DOHH2 (cell line): ENCODE measurements around the gene IFIT2.

Experiments
- H3F3A ChIP-seq: fragments of 200-600 bp; sonication (generic), shearing (Covaris generic); 2 replicates; pipeline ENCODE4 v1.6.0; 2016; ENCODE audit warnings: antibody characterized with exemption, mild to moderate bottlenecking; ENCODE audit not compliant: control insufficient read depth, insufficient read depth
- H3K27ac ChIP-seq: fragments of 200-600 bp; sonication (generic); 2 replicates; pipeline ENCODE4 v1.5.1; 2014; ENCODE audit warnings: low read depth, mild to moderate bottlenecking, low read length, moderate library complexity
- H3K27me3 ChIP-seq: fragments of 200-600 bp; sonication (generic); 2 replicates; pipeline ENCODE4 v1.6.1; 2014; ENCODE audit warnings: mild to moderate bottlenecking, low read length, mixed read lengths; ENCODE audit not compliant: control insufficient read depth
- H3K36me3 ChIP-seq: fragments of 200-600 bp; sonication (generic); 2 replicates; pipeline ENCODE4 v1.6.1; 2014; ENCODE audit warnings: mild to moderate bottlenecking, low read length, moderate library complexity, mixed read lengths; ENCODE audit not compliant: control insufficient read depth
- H3K4me1 ChIP-seq: fragments of 200-600 bp; sonication (generic); 2 replicates; pipeline ENCODE4 v1.6.1; 2014; ENCODE audit warnings: mild to moderate bottlenecking, low read length, mixed read lengths; ENCODE audit not compliant: control insufficient read depth
- H3K4me2 ChIP-seq: fragments of 200-600 bp; sonication (generic); 2 replicates; pipeline ENCODE4 v1.6.0; 2014; ENCODE audit warnings: mild to moderate bottlenecking, low read length, moderate library complexity
- H3K4me3 ChIP-seq: fragments of 200-600 bp; sonication (generic); 2 replicates; pipeline ENCODE4 v1.5.1; 2014; ENCODE audit warnings: mild to moderate bottlenecking, low read length, mixed read lengths
- H3K79me2 ChIP-seq: fragments of 200-600 bp; sonication (generic); 2 replicates; pipeline ENCODE4 v1.6.1; 2014; ENCODE audit warnings: mild to moderate bottlenecking, low read length, mixed read lengths; ENCODE audit not compliant: control insufficient read depth
- H3K9me2 ChIP-seq: fragments of 200-600 bp; sonication (generic); replicated peaks from 2 replicates; pipeline ENCODE4 v1.6.1; 2014; ENCODE audit warnings: mild to moderate bottlenecking, low read length, mixed read lengths; ENCODE audit not compliant: control insufficient read depth
- H3K9me3 ChIP-seq: fragments of 200-600 bp; sonication (generic); 2 replicates; pipeline ENCODE4 v1.6.1; 2014; ENCODE audit warnings: antibody characterized with exemption, low read length, mixed read lengths; ENCODE audit not compliant: control insufficient read depth, insufficient read depth
- H4K20me1 ChIP-seq: fragments of 200-600 bp; sonication (generic); 2 replicates; pipeline ENCODE4 v1.6.0; 2014; ENCODE audit warnings: low read depth, mild to moderate bottlenecking, antibody characterized with exemption, low read length, moderate library complexity; ENCODE audit not compliant: control insufficient read depth, insufficient read depth
- CTCF ChIP-seq: fragments of 200-600 bp; sonication (generic); IDR thresholded peaks from one replicate; pipeline ENCODE4 v1.5.1; 2014; ENCODE audit warnings: antibody characterized with exemption, mild to moderate bottlenecking, low read depth, low read length; ENCODE audit not compliant: poor library complexity, severe bottlenecking
- EZH2phosphoT487 ChIP-seq: fragments of 200-600 bp; sonication (generic); IDR thresholded peaks from 2 replicates; pipeline ENCODE4 v1.6.1; 2017; ENCODE audit warnings: borderline replicate concordance, mild to moderate bottlenecking, antibody characterized with exemption, low read length, moderate library complexity, mixed read lengths

Gene IFIT2

DNA sequence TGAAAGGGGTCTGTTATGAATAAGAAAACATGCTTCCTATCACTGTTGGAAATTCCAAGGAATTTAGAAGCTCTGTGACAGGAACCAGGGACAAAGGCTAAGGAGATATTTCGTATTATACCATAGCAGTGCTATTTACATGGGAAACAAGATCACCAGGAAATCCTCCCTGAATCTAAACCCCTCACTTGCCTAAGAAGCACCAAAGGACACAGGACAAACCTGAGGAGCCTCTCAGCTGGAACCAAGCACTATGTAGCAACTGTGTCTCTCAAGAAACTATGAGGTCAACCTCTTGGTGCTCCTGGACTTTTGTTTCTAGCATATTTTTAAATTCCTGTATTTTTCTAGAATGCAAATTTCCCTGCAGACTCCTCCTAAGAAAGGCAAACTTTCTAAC, 55.2 kb downstream of the IFIT2 start:
- Histone ChIP-seq H3K79me2 (no peaks in the 10 kb centered on the region), H3K9me3 (no peaks in the 10 kb centered on the region), H3K4me1 (no peaks in the 10 kb centered on the region), H4K20me1 (no peaks in the 10 kb centered on the region), H3F3A (no peaks in the 10 kb centered on the region), H3K36me3 (no peaks in the 10 kb centered on the region), H3K27ac (no peak overlapping the region), H3K4me3 (no peak overlapping the region), H3K27me3 (no peaks in the 10 kb centered on the region), H3K9me2 (no peaks in the 10 kb centered on the region), H3K4me2 (no peak overlapping the region)
- TF ChIP-seq CTCF (no peak), EZH2phosphoT487 (no peak)

DNA sequence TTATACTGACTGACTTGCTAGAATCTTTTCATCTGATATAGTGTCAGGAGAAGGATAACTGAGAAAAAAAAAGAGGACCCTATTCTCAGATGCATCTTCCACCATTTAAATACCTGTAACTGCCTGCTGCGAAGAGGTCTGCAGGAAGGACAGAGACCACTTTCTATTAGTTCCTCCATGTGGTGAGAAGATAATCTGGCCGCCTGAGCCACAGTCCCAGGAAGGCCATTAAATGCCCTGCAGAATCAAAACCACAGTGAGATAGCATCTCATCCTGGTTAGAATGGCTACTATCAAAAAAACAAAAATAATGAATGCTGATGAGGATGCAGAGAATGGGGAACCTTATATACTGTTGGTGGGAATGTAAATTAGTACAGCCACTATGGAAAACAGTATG, 56.1 kb downstream of the IFIT2 start:
- no peaks in the 10 kb centered on the region for H3K4me1 ChIP-seq
- TF ChIP-seq EZH2phosphoT487 (no peak), CTCF (no peak)
- no peaks in the 10 kb centered on the region for H3K9me3 ChIP-seq
- no peak overlapping the region for H3K4me2 ChIP-seq
- no peaks in the 10 kb centered on the region for H3K36me3 ChIP-seq
- no peak overlapping the region for H3K4me3 ChIP-seq
- no peaks in the 10 kb centered on the region for H3K9me2 ChIP-seq
- H3K27ac ChIP-seq = no peak overlapping the region
- H3K79me2 ChIP-seq = no peaks in the 10 kb centered on the region
- H3K27me3 ChIP-seq = no peaks in the 10 kb centered on the region
- H3F3A ChIP-seq = no peaks in the 10 kb centered on the region
- H4K20me1 ChIP-seq = no peaks in the 10 kb centered on the region
